H1 (cell line): Measurements from ENCODE around the gene PFDN4.

ENCODE experiments used
- CHD2 ChIP-seq: IDR thresholded peaks from 2 replicates; pipeline ENCODE4 v1.6.1; 2012; ENCODE audit warnings: low read length, improper control_type of control experiment
- CTCF ChIP-seq, 3 experiments: IDR thresholded peaks; 1 replicate in 2 of 3; 2 replicates in 1 of 3; pipeline versions ENCODE4 v1.5.1 to v1.6.1; 2011; ENCODE audit warnings: low read length in 3 of 3, mild to moderate bottlenecking in 3 of 3, inconsistent platforms in 2 of 3, low read depth in 1 of 3, moderate library complexity in 1 of 3; ENCODE audit not compliant: insufficient read depth in 1 of 3; ENCODE audit errors: control extremely low read depth in 1 of 3
- JUN ChIP-seq: IDR thresholded peaks from 2 replicates; pipeline ENCODE4 v1.6.1; 2011; ENCODE audit warnings: low read depth, mild to moderate bottlenecking, improper control_type of control experiment, low read length
- RAD21 ChIP-seq, 2 experiments: IDR thresholded peaks in 1 of 2; conservative IDR thresholded peaks in 1 of 2; 2 replicates each; pipeline ENCODE4 v1.6.1; 2011; ENCODE audit warnings: low read depth in 2 of 2, low read length in 2 of 2, improper control_type of control experiment in 1 of 2, inconsistent platforms in 1 of 2, mild to moderate bottlenecking in 1 of 2, moderate library complexity in 1 of 2
- SP1 ChIP-seq: IDR thresholded peaks from 2 replicates; pipeline ENCODE4 v1.6.1; 2011; ENCODE audit warnings: low read depth, low read length
- YY1 ChIP-seq: IDR thresholded peaks from 2 replicates; pipeline ENCODE4 v1.6.1; 2011; ENCODE audit warnings: low read depth, mild to moderate bottlenecking, low read length

GRCh38 chr20:54207743-54208547 lies at the start of gene PFDN4:
- TF ChIP-seq JUN, result no peak
- peak; percentile 61 to 72 (median 65) for TF ChIP-seq CTCF (IDR thresholded peaks at IDR 0.05; ENCODE audit: control extremely low read depth in 1 of 3, insufficient read depth in 1 of 3, low read depth in 1 of 3, low read length in 3 of 3)
- no peak for TF ChIP-seq SP1
- no peak for TF ChIP-seq CHD2
- TF ChIP-seq RAD21 (IDR thresholded peaks at IDR 0.05 in 1 of 2, conservative IDR thresholded peaks at IDR 0.05 in 1 of 2; ENCODE audit: low read depth in 2 of 2, low read length in 2 of 2), result peak; percentile 27 to 46; a peak in 3 of 4 replicates
- TF ChIP-seq YY1, result peak; percentile 96
